Breast epithelium (tissue), 3 donors: ENCODE data around the gene TMEM19.

Experiments
- CTCF ChIP-seq, 3 donors: fragments of 450-650 bp; IDR thresholded peaks; one replicate each; pipeline ENCODE4 v1.5.1; 2016 to 2017; ENCODE audit warnings: antibody characterized with exemption in 3 of 3, mild to moderate bottlenecking in 3 of 3, moderate library complexity in 3 of 3
- POLR2A ChIP-seq: fragments of 450-650 bp; IDR thresholded peaks from one replicate; pipeline ENCODE4 v1.6.1; 2016; ENCODE audit warnings: antibody characterized with exemption, mild to moderate bottlenecking, moderate library complexity

GRCh38 chr12:71664411-71665089 is 21.3 kb upstream of the TMEM19 start:
- no peak for TF ChIP-seq CTCF (IDR thresholded peaks at IDR 0.05)
- TF ChIP-seq POLR2A, result no peak
